Endothelial cell (in vitro differentiated cells): ENCODE measurements around the gene TGFB1I1. TPM values are rescaled to one million over a fixed set of nuclear protein-coding genes. Genes with fewer than 3 reads are reported as not detected.

Experiments
- DNase-seq: peaks from one replicate; pipeline ENCODE4 v3.0.0; 2021; ENCODE audit warnings: low spot score
- H3K27ac Mint-ChIP-seq: one replicate; pipeline ENCODE4 v1.8.0; 2021; ENCODE audit warnings: mixed read lengths, inconsistent platforms; ENCODE audit not compliant: unreplicated experiment
- H3K27me3 Mint-ChIP-seq: one replicate; pipeline ENCODE4 v1.8.0; 2021; ENCODE audit warnings: mild to moderate bottlenecking, moderate library complexity, mixed read lengths, inconsistent platforms; ENCODE audit not compliant: unreplicated experiment
- H3K36me3 Mint-ChIP-seq: one replicate; pipeline ENCODE4 v1.8.0; 2021; ENCODE audit warnings: mild to moderate bottlenecking, low read depth, mixed read lengths, inconsistent platforms; ENCODE audit not compliant: unreplicated experiment
- H3K4me1 Mint-ChIP-seq: one replicate; pipeline ENCODE4 v1.8.0; 2021; ENCODE audit warnings: mild to moderate bottlenecking, mixed read lengths, inconsistent platforms; ENCODE audit not compliant: unreplicated experiment
- H3K4me3 Mint-ChIP-seq: one replicate; pipeline ENCODE4 v1.8.0; 2021; ENCODE audit warnings: mild to moderate bottlenecking, mixed read lengths, inconsistent platforms; ENCODE audit not compliant: unreplicated experiment
- H3K9me3 Mint-ChIP-seq: one replicate; pipeline ENCODE4 v1.8.0; 2021; ENCODE audit warnings: mixed read lengths, inconsistent platforms; ENCODE audit not compliant: unreplicated experiment
- CTCF ChIP-seq: fragments of 200-600 bp; sonication (generic); IDR thresholded peaks from one replicate; pipeline ENCODE4 v1.5.0; 2021; ENCODE audit warnings: antibody characterized with exemption; ENCODE audit not compliant: unreplicated experiment
- total RNA-seq: library from RNA; stranded (reverse); fragmentation: NEBNext Ultra II Directional; extraction: Animal tissue kit (Norgen Biotek cat#: 25700); gene quantifications from one replicate; pipeline ENCODE4 v1.2.1, GENCODE V29; 2021; ENCODE audit not compliant: unreplicated experiment

Gene TGFB1I1
- total RNA-seq, 1 donor from 2014 or later = 42.5 TPM

- peaks cover 20% of the 10 kb centered on the region for H3K27me3 Mint-ChIP-seq
- no peak overlapping the region for H3K4me3 Mint-ChIP-seq
- no peak for TF ChIP-seq CTCF
- peaks cover 7% of the 10 kb centered on the region for H3K4me1 Mint-ChIP-seq
- no peaks in the 10 kb centered on the region for H3K9me3 Mint-ChIP-seq
- peak overlapping the region; percentile 77 for H3K27ac Mint-ChIP-seq
- no peak for DNase-seq
- H3K36me3 Mint-ChIP-seq = peaks cover 34% of the 10 kb centered on the region
Measured at GRCh38 chr16:31491778-31492418, 19.9 kb downstream of the TGFB1I1 start.

- H3K36me3 Mint-ChIP-seq = peaks cover 48% of the 10 kb centered on the region
- DNase-seq = no peak
- no peaks in the 10 kb centered on the region for H3K9me3 Mint-ChIP-seq
- H3K27me3 Mint-ChIP-seq = peaks cover 17% of the 10 kb centered on the region
- H3K4me1 Mint-ChIP-seq = peaks cover 7% of the 10 kb centered on the region
- no peak for TF ChIP-seq CTCF
- peak overlapping the region; percentile 1 for H3K27ac Mint-ChIP-seq
- no peak overlapping the region for H3K4me3 Mint-ChIP-seq
Measured at GRCh38 chr16:31493506-31494125, 21.7 kb downstream of the TGFB1I1 start.

- Mint-ChIP-seq H3K36me3 (peaks cover 41% of the 10 kb centered on the region), H3K4me3 (no peak overlapping the region), H3K4me1 (peaks cover 7% of the 10 kb centered on the region), H3K27me3 (peaks cover 6% of the 10 kb centered on the region), H3K27ac (no peak overlapping the region), H3K9me3 (no peaks in the 10 kb centered on the region)
- no peak for TF ChIP-seq CTCF
- no peak for DNase-seq
Measured at GRCh38 chr16:31496670-31497069, 24.7 kb downstream of the TGFB1I1 start.

- Mint-ChIP-seq H3K27me3 (peaks cover 1% of the 10 kb centered on the region), H3K27ac (no peak overlapping the region), H3K4me3 (peak overlapping the region; percentile 22), H3K9me3 (no peaks in the 10 kb centered on the region), H3K36me3 (peaks cover 29% of the 10 kb centered on the region), H3K4me1 (peaks cover 7% of the 10 kb centered on the region)
- DNase-seq = no peak
- TF ChIP-seq CTCF = no peak
Measured at GRCh38 chr16:31498493-31498892, 26.5 kb downstream of the TGFB1I1 start.

GRCh38 chr16:31499928-31500327 lies 28.0 kb downstream of the TGFB1I1 start:
- no peak overlapping the region for H3K4me3 Mint-ChIP-seq

More at GRCh38 chr16:31499928-31500327, 28.0 kb downstream of the TGFB1I1 start:
- Mint-ChIP-seq H3K27ac (no peak overlapping the region), H3K4me1 (peaks cover 15% of the 10 kb centered on the region), H3K36me3 (peaks cover 24% of the 10 kb centered on the region), H3K9me3 (no peaks in the 10 kb centered on the region), H3K27me3 (no peaks in the 10 kb centered on the region)
- TF ChIP-seq CTCF = no peak
- DNase-seq = no peak
